RWPE2 (cell line): Measurements from ENCODE around the gene CTNNA1.

Experiments
- ATAC-seq: fragments of 200-7000 bp; cut with Tn5 transposase; 3 replicates; pipeline ENCODE4 v1.9.1; 2021; ENCODE audit warnings: low read depth
- DNase-seq: peaks from one replicate; pipeline ENCODE4 v3.0.0-alpha.2; 2020; ENCODE audit warnings: low spot score
- H3K27ac ChIP-seq: fragments of 450-650 bp; 2 replicates; pipeline ENCODE4 v1.5.1; 2017; ENCODE audit warnings: mild to moderate bottlenecking; ENCODE audit not compliant: poor library complexity, severe bottlenecking
- H3K27me3 ChIP-seq: fragments of 250-450 bp; sonication (Bioruptor Pico); 2 replicates; pipeline ENCODE4 v1.5.1; 2021; ENCODE audit warnings: mild to moderate bottlenecking, moderate library complexity; ENCODE audit not compliant: insufficient read depth, poor library complexity, severe bottlenecking
- H3K36me3 ChIP-seq: fragments of 250-450 bp; sonication (Bioruptor Pico); 2 replicates; pipeline ENCODE4 v1.5.1; 2020; ENCODE audit warnings: low read depth, mild to moderate bottlenecking, moderate library complexity
- H3K4me1 ChIP-seq: fragments of 250-450 bp; sonication (Bioruptor Pico); 2 replicates; pipeline ENCODE4 v1.5.1; 2021; ENCODE audit warnings: mild to moderate bottlenecking, moderate library complexity; ENCODE audit not compliant: insufficient read depth, poor library complexity, severe bottlenecking
- H3K4me3 ChIP-seq: fragments of 250-450 bp; sonication (Bioruptor Pico); 2 replicates; pipeline ENCODE4 v1.5.1; 2021; ENCODE audit warnings: mild to moderate bottlenecking, moderate library complexity; ENCODE audit not compliant: severe bottlenecking
- H3K9me3 ChIP-seq: fragments of 250-450 bp; sonication (Bioruptor Pico); 2 replicates; pipeline ENCODE4 v1.5.1; 2021; ENCODE audit warnings: mild to moderate bottlenecking, moderate library complexity; ENCODE audit not compliant: severe bottlenecking
- CTCF ChIP-seq: fragments of 450-650 bp; IDR thresholded peaks from one replicate; pipeline ENCODE4 v1.5.1; 2017; ENCODE audit warnings: mild to moderate bottlenecking, moderate library complexity; ENCODE audit not compliant: poor library complexity, severe bottlenecking

CTNNA1 gene

GRCh38 chr5:138817241-138817640, 64.0 kb downstream of the CTNNA1 start:
- peaks cover 78% of the 10 kb centered on the region for H3K36me3 ChIP-seq
- ATAC-seq = no peak
- no peak for TF ChIP-seq CTCF
- no peaks in the 10 kb centered on the region for H3K9me3 ChIP-seq
- DNase-seq = no peak
- no peak overlapping the region for H3K4me3 ChIP-seq
- no peaks in the 10 kb centered on the region for H3K4me1 ChIP-seq
- no peak overlapping the region for H3K27ac ChIP-seq
- no peaks in the 10 kb centered on the region for H3K27me3 ChIP-seq

- TF ChIP-seq CTCF = no peak
- Histone ChIP-seq H3K27me3 (no peaks in the 10 kb centered on the region), H3K4me1 (no peaks in the 10 kb centered on the region), H3K9me3 (no peaks in the 10 kb centered on the region), H3K4me3 (no peak overlapping the region), H3K27ac (no peak overlapping the region), H3K36me3 (peaks cover 73% of the 10 kb centered on the region)
- ATAC-seq (no peak), DNase-seq (no peak)
These were observed 65.9 kb downstream of the CTNNA1 start for GRCh38 chr5:138819081-138819480.

GRCh38 chr5:138820695-138821094, 67.5 kb downstream of the CTNNA1 start:
- Histone ChIP-seq H3K36me3 (peaks cover 74% of the 10 kb centered on the region), H3K4me1 (no peaks in the 10 kb centered on the region), H3K4me3 (no peak overlapping the region), H3K27ac (no peak overlapping the region), H3K27me3 (no peaks in the 10 kb centered on the region), H3K9me3 (no peaks in the 10 kb centered on the region)
- ATAC-seq (no peak), DNase-seq (no peak)
- TF ChIP-seq CTCF = no peak

- ATAC-seq = no peak
- no peak overlapping the region for H3K27ac ChIP-seq
These were observed 71.3 kb downstream of the CTNNA1 start for GRCh38 chr5:138824516-138824915.

More at GRCh38 chr5:138824516-138824915, 71.3 kb downstream of the CTNNA1 start:
- DNase-seq = no peak
- TF ChIP-seq CTCF = no peak
- no peak overlapping the region for H3K4me3 ChIP-seq
- no peaks in the 10 kb centered on the region for H3K9me3 ChIP-seq
- no peaks in the 10 kb centered on the region for H3K27me3 ChIP-seq
- H3K4me1 ChIP-seq = no peaks in the 10 kb centered on the region
- peaks cover 86% of the 10 kb centered on the region for H3K36me3 ChIP-seq
